Endothelial cell (in vitro differentiated cells): ENCODE results near the gene FAM120A. TPM values are rescaled to one million over a fixed set of nuclear protein-coding genes. Genes with fewer than 3 reads are reported as not detected.

Experiments
- DNase-seq: peaks from one replicate; pipeline ENCODE4 v3.0.0; 2021; ENCODE audit warnings: low spot score
- H3K27ac Mint-ChIP-seq: one replicate; pipeline ENCODE4 v1.8.0; 2021; ENCODE audit warnings: mixed read lengths, inconsistent platforms; ENCODE audit not compliant: unreplicated experiment
- H3K27me3 Mint-ChIP-seq: one replicate; pipeline ENCODE4 v1.8.0; 2021; ENCODE audit warnings: mild to moderate bottlenecking, moderate library complexity, mixed read lengths, inconsistent platforms; ENCODE audit not compliant: unreplicated experiment
- H3K36me3 Mint-ChIP-seq: one replicate; pipeline ENCODE4 v1.8.0; 2021; ENCODE audit warnings: mild to moderate bottlenecking, low read depth, mixed read lengths, inconsistent platforms; ENCODE audit not compliant: unreplicated experiment
- H3K4me1 Mint-ChIP-seq: one replicate; pipeline ENCODE4 v1.8.0; 2021; ENCODE audit warnings: mild to moderate bottlenecking, mixed read lengths, inconsistent platforms; ENCODE audit not compliant: unreplicated experiment
- H3K4me3 Mint-ChIP-seq: one replicate; pipeline ENCODE4 v1.8.0; 2021; ENCODE audit warnings: mild to moderate bottlenecking, mixed read lengths, inconsistent platforms; ENCODE audit not compliant: unreplicated experiment
- H3K9me3 Mint-ChIP-seq: one replicate; pipeline ENCODE4 v1.8.0; 2021; ENCODE audit warnings: mixed read lengths, inconsistent platforms; ENCODE audit not compliant: unreplicated experiment
- total RNA-seq: library from RNA; stranded (reverse); fragmentation: NEBNext Ultra II Directional; extraction: Animal tissue kit (Norgen Biotek cat#: 25700); gene quantifications from one replicate; pipeline ENCODE4 v1.2.1, GENCODE V29; 2021; ENCODE audit not compliant: unreplicated experiment
- TF ChIP-seq, protein P1 (sequence below): fragments of 200-600 bp; sonication (generic); IDR thresholded peaks from one replicate; pipeline ENCODE4 v1.5.0; 2021; ENCODE audit warnings: antibody characterized with exemption; ENCODE audit not compliant: unreplicated experiment

Gene FAM120A
- total RNA-seq, 1 donor from 2014 or later, result 56.1 TPM

- Mint-ChIP-seq H3K4me1 (peaks cover 13% of the 10 kb centered on the region), H3K27me3 (peaks cover 2% of the 10 kb centered on the region), H3K4me3 (no peak overlapping the region), H3K27ac (no peak overlapping the region), H3K9me3 (no peaks in the 10 kb centered on the region), H3K36me3 (no peaks in the 10 kb centered on the region)
- TF ChIP-seq, protein P1, sequence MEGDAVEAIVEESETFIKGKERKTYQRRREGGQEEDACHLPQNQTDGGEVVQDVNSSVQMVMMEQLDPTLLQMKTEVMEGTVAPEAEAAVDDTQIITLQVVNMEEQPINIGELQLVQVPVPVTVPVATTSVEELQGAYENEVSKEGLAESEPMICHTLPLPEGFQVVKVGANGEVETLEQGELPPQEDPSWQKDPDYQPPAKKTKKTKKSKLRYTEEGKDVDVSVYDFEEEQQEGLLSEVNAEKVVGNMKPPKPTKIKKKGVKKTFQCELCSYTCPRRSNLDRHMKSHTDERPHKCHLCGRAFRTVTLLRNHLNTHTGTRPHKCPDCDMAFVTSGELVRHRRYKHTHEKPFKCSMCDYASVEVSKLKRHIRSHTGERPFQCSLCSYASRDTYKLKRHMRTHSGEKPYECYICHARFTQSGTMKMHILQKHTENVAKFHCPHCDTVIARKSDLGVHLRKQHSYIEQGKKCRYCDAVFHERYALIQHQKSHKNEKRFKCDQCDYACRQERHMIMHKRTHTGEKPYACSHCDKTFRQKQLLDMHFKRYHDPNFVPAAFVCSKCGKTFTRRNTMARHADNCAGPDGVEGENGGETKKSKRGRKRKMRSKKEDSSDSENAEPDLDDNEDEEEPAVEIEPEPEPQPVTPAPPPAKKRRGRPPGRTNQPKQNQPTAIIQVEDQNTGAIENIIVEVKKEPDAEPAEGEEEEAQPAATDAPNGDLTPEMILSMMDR, result no peak
- DNase-seq, result peak; percentile 42
Observed at GRCh38 chr9:93427655-93428379, 23.7 kb upstream of the FAM120A start.

- Mint-ChIP-seq H3K27ac (peak overlapping the region; percentile 78), H3K27me3 (peaks cover 1% of the 10 kb centered on the region), H3K4me3 (no peak overlapping the region), H3K36me3 (no peaks in the 10 kb centered on the region), H3K4me1 (peaks cover 19% of the 10 kb centered on the region), H3K9me3 (no peaks in the 10 kb centered on the region)
- DNase-seq, result peak; percentile 19
- TF ChIP-seq, protein P1, result no peak
Observed at GRCh38 chr9:93431539-93432105, 19.9 kb upstream of the FAM120A start.

DNA sequence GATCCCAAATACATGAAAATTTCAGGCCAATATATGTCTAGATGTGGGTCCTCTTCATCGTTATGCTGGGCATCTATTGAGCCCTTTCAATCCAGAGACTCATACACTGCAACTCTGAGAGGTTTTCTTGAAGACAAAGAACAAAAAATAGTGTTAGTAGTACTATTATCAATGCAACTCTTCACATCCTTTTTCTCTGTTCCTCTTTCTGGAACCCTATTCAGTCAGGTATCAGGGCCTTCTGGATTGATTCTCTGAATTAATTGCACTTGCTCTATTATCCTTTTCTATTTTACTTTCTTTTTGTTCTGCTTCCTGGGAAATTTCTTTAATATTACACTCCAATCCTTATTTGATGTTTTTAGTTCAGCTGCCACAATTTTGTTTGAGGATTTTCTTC, 18.5 kb upstream of the FAM120A start:
- Mint-ChIP-seq H3K27ac (no peak overlapping the region), H3K36me3 (no peaks in the 10 kb centered on the region), H3K4me3 (no peak overlapping the region), H3K9me3 (no peaks in the 10 kb centered on the region), H3K4me1 (peaks cover 19% of the 10 kb centered on the region), H3K27me3 (peaks cover 2% of the 10 kb centered on the region)
- DNase-seq, result no peak
- TF ChIP-seq, protein P1, result no peak

DNA sequence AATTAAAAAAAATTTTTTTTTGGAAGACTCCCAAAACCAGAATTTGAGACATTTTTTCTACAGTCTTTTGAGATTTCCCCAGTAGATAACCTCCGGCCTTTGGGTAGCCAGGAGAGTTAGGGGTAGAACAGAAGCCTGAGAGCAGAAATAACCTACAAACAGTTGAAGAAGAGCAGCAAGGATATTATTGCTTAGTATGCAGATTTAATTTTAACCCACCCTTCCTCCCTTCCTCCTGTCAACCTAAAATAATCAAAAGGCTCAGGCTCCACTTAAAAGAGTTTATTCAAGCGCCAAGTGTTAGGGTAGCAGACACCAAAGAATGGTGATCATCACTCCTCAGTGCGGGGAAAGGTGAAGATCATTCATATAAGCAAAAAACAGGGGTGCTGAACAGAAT, 17.4 kb upstream of the FAM120A start:
- TF ChIP-seq, protein P1, result no peak
- H3K4me3 Mint-ChIP-seq, result no peak overlapping the region
- no peaks in the 10 kb centered on the region for H3K9me3 Mint-ChIP-seq
- no peak for DNase-seq
- peaks cover 2% of the 10 kb centered on the region for H3K27me3 Mint-ChIP-seq
- no peaks in the 10 kb centered on the region for H3K36me3 Mint-ChIP-seq
- H3K27ac Mint-ChIP-seq, result no peak overlapping the region
- H3K4me1 Mint-ChIP-seq, result peaks cover 19% of the 10 kb centered on the region

GRCh38 chr9:93435386-93435785, 16.1 kb upstream of the FAM120A start:
- H3K27me3 Mint-ChIP-seq, result peaks cover 2% of the 10 kb centered on the region
- no peaks in the 10 kb centered on the region for H3K9me3 Mint-ChIP-seq
- no peak for DNase-seq
- no peaks in the 10 kb centered on the region for H3K36me3 Mint-ChIP-seq
- no peak overlapping the region for H3K4me3 Mint-ChIP-seq
- TF ChIP-seq, protein P1, result no peak
- no peak overlapping the region for H3K27ac Mint-ChIP-seq
- peaks cover 19% of the 10 kb centered on the region for H3K4me1 Mint-ChIP-seq
